HEK293 (cell line): ENCODE data around the gene SNAPC4.

Source experiments
- MEIS1 ChIP-seq: sonication (generic); formaldehyde crosslinking; IDR thresholded peaks from 2 replicates; pipeline ENCODE4 v1.8.1; 2022; ENCODE audit warnings: missing genetic modification reagents, mild to moderate bottlenecking, borderline replicate concordance
- ZBTB21 ChIP-seq: fragments of 450-650 bp; formaldehyde crosslinking; IDR thresholded peaks from 2 replicates; pipeline ENCODE4 v1.5.1; 2017; ENCODE audit warnings: missing biosample characterization, missing genetic modification characterization
- ZBTB8A ChIP-seq: fragments of 450-650 bp; formaldehyde crosslinking; IDR thresholded peaks from 2 replicates; pipeline ENCODE4 v1.5.1; 2016; ENCODE audit warnings: missing biosample characterization, missing genetic modification characterization
- ZFP69B ChIP-seq: fragments of 450-650 bp; formaldehyde crosslinking; IDR thresholded peaks from 2 replicates; pipeline ENCODE4 v1.5.1; 2016; ENCODE audit warnings: missing biosample characterization, missing genetic modification characterization
- ZNF311 ChIP-seq: fragments of 450-650 bp; formaldehyde crosslinking; IDR thresholded peaks from 2 replicates; pipeline ENCODE4 v1.5.1; 2017; ENCODE audit warnings: missing biosample characterization, missing genetic modification characterization, borderline replicate concordance
- ZNF423 ChIP-seq: fragments of 450-650 bp; formaldehyde crosslinking; IDR thresholded peaks from 2 replicates; pipeline ENCODE4 v1.5.1; 2016; ENCODE audit warnings: missing biosample characterization, missing genetic modification characterization
- ZNF610 ChIP-seq: fragments of 450-650 bp; formaldehyde crosslinking; IDR thresholded peaks from 2 replicates; pipeline ENCODE4 v1.5.1; 2016; ENCODE audit warnings: missing biosample characterization, missing genetic modification characterization, borderline replicate concordance
- TF ChIP-seq, protein P1 (sequence below): fragments of 450-650 bp; formaldehyde crosslinking; IDR thresholded peaks from 2 replicates; pipeline ENCODE4 v1.5.1; 2016; ENCODE audit warnings: missing biosample characterization, missing genetic modification characterization
- TF ChIP-seq, protein P2 (sequence below): fragments of 450-650 bp; formaldehyde crosslinking; optimal IDR thresholded peaks from 2 replicates; pipeline ENCODE3; 2016; ENCODE audit warnings: missing biosample characterization, mild to moderate bottlenecking, missing genetic modification characterization
- TF ChIP-seq, protein P3 (sequence below): fragments of 450-650 bp; formaldehyde crosslinking; IDR thresholded peaks from 2 replicates; pipeline ENCODE4 v1.5.1; 2016; ENCODE audit warnings: missing biosample characterization, missing genetic modification characterization
- TF ChIP-seq, protein P4 (sequence below): fragments of 450-650 bp; formaldehyde crosslinking; conservative IDR thresholded peaks from 2 replicates; pipeline ENCODE4 v1.5.1; 2016; ENCODE audit warnings: low read depth, missing biosample characterization, missing genetic modification characterization
- TF ChIP-seq, protein P5 (sequence below): fragments of 450-650 bp; formaldehyde crosslinking; IDR thresholded peaks from 2 replicates; pipeline ENCODE4 v1.5.1; 2017; ENCODE audit warnings: missing biosample characterization, missing genetic modification characterization
- TF ChIP-seq, protein P6 (sequence below): sonication (generic); formaldehyde crosslinking; IDR thresholded peaks from 2 replicates; pipeline ENCODE4 v1.8.1; 2022; ENCODE audit warnings: mild to moderate bottlenecking, moderate library complexity, missing genetic modification reagents

DNA sequence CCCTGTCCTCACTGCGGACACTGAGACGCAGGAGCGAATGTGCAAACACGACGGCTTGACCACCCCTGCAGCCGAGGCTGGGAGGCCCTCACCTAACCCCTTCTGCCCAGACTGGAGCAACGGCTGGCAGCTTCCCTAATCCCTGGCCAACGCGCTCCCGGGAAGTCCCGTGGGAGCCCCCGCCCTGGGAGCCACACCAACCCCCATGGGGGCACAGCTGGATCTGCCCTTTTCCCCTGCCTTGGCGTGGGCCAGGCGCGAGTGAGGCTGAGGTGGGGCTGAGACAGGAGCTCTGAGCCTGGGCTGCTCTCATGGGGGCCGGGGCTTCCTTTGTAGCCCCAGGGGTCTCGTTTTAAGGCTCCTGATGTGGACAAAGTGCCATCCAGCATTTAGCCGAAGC is 31.8 kb downstream of the SNAPC4 start:
- TF ChIP-seq, protein P1, sequence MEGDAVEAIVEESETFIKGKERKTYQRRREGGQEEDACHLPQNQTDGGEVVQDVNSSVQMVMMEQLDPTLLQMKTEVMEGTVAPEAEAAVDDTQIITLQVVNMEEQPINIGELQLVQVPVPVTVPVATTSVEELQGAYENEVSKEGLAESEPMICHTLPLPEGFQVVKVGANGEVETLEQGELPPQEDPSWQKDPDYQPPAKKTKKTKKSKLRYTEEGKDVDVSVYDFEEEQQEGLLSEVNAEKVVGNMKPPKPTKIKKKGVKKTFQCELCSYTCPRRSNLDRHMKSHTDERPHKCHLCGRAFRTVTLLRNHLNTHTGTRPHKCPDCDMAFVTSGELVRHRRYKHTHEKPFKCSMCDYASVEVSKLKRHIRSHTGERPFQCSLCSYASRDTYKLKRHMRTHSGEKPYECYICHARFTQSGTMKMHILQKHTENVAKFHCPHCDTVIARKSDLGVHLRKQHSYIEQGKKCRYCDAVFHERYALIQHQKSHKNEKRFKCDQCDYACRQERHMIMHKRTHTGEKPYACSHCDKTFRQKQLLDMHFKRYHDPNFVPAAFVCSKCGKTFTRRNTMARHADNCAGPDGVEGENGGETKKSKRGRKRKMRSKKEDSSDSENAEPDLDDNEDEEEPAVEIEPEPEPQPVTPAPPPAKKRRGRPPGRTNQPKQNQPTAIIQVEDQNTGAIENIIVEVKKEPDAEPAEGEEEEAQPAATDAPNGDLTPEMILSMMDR (tag by site-specific recombination), result no peak
- TF ChIP-seq, protein P2, sequence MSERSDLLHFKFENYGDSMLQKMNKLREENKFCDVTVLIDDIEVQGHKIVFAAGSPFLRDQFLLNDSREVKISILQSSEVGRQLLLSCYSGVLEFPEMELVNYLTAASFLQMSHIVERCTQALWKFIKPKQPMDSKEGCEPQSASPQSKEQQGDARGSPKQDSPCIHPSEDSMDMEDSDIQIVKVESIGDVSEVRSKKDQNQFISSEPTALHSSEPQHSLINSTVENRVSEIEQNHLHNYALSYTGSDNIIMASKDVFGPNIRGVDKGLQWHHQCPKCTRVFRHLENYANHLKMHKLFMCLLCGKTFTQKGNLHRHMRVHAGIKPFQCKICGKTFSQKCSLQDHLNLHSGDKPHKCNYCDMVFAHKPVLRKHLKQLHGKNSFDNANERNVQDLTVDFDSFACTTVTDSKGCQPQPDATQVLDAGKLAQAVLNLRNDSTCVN (tag by site-specific recombination), result no peak
- TF ChIP-seq, protein P3, sequence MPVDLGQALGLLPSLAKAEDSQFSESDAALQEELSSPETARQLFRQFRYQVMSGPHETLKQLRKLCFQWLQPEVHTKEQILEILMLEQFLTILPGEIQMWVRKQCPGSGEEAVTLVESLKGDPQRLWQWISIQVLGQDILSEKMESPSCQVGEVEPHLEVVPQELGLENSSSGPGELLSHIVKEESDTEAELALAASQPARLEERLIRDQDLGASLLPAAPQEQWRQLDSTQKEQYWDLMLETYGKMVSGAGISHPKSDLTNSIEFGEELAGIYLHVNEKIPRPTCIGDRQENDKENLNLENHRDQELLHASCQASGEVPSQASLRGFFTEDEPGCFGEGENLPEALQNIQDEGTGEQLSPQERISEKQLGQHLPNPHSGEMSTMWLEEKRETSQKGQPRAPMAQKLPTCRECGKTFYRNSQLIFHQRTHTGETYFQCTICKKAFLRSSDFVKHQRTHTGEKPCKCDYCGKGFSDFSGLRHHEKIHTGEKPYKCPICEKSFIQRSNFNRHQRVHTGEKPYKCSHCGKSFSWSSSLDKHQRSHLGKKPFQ (tag by site-specific recombination), result no peak
- TF ChIP-seq ZBTB21 (tag by site-specific recombination), result no peak
- TF ChIP-seq, protein P4, sequence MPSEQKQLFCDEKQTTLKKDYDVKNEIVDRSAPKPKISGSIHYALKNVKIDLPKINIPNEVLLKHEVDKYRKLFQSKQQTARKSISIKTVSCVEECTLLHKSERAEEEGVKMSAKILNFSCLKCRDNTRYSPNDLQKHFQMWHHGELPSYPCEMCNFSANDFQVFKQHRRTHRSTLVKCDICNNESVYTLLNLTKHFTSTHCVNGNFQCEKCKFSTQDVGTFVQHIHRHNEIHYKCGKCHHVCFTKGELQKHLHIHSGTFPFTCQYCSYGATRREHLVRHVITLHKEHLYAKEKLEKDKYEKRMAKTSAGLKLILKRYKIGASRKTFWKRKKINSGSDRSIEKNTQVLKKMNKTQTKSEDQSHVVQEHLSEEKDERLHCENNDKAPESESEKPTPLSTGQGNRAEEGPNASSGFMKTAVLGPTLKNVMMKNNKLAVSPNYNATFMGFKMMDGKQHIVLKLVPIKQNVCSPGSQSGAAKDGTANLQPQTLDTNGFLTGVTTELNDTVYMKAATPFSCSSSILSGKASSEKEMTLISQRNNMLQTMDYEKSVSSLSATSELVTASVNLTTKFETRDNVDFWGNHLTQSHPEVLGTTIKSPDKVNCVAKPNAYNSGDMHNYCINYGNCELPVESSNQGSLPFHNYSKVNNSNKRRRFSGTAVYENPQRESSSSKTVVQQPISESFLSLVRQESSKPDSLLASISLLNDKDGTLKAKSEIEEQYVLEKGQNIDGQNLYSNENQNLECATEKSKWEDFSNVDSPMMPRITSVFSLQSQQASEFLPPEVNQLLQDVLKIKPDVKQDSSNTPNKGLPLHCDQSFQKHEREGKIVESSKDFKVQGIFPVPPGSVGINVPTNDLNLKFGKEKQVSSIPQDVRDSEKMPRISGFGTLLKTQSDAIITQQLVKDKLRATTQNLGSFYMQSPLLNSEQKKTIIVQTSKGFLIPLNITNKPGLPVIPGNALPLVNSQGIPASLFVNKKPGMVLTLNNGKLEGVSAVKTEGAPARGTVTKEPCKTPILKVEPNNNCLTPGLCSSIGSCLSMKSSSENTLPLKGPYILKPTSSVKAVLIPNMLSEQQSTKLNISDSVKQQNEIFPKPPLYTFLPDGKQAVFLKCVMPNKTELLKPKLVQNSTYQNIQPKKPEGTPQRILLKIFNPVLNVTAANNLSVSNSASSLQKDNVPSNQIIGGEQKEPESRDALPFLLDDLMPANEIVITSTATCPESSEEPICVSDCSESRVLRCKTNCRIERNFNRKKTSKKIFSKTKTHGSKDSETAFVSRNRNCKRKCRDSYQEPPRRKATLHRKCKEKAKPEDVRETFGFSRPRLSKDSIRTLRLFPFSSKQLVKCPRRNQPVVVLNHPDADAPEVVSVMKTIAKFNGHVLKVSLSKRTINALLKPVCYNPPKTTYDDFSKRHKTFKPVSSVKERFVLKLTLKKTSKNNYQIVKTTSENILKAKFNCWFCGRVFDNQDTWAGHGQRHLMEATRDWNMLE (tag by site-specific recombination), result no peak
- TF ChIP-seq MEIS1 (CRISPR knock-in tag), result no peak
- TF ChIP-seq, protein P5, sequence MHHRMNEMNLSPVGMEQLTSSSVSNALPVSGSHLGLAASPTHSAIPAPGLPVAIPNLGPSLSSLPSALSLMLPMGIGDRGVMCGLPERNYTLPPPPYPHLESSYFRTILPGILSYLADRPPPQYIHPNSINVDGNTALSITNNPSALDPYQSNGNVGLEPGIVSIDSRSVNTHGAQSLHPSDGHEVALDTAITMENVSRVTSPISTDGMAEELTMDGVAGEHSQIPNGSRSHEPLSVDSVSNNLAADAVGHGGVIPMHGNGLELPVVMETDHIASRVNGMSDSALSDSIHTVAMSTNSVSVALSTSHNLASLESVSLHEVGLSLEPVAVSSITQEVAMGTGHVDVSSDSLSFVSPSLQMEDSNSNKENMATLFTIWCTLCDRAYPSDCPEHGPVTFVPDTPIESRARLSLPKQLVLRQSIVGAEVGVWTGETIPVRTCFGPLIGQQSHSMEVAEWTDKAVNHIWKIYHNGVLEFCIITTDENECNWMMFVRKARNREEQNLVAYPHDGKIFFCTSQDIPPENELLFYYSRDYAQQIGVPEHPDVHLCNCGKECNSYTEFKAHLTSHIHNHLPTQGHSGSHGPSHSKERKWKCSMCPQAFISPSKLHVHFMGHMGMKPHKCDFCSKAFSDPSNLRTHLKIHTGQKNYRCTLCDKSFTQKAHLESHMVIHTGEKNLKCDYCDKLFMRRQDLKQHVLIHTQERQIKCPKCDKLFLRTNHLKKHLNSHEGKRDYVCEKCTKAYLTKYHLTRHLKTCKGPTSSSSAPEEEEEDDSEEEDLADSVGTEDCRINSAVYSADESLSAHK, result no peak
- TF ChIP-seq, protein P6, sequence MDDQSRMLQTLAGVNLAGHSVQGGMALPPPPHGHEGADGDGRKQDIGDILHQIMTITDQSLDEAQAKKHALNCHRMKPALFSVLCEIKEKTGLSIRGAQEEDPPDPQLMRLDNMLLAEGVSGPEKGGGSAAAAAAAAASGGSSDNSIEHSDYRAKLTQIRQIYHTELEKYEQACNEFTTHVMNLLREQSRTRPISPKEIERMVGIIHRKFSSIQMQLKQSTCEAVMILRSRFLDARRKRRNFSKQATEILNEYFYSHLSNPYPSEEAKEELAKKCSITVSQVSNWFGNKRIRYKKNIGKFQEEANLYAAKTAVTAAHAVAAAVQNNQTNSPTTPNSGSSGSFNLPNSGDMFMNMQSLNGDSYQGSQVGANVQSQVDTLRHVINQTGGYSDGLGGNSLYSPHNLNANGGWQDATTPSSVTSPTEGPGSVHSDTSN (CRISPR knock-in tag), result no peak
- no peak for TF ChIP-seq ZBTB8A
- TF ChIP-seq ZNF311 (tag by site-specific recombination), result no peak
- no peak for TF ChIP-seq ZNF610 (tag by site-specific recombination)
- no peak for TF ChIP-seq ZFP69B
- TF ChIP-seq ZNF423, result no peak
